NB4 (cell line): ENCODE measurements around the gene SLC6A2.

Source experiments
- CTCF ChIP-seq: IDR thresholded peaks from one replicate; pipeline ENCODE4 v1.5.1; 2012; ENCODE audit warnings: low read depth, low read length
- MAX ChIP-seq: IDR thresholded peaks from 2 replicates; pipeline ENCODE4 v1.6.1; 2011; ENCODE audit warnings: low read depth, low read length
- MYC ChIP-seq: IDR thresholded peaks from 2 replicates; pipeline ENCODE4 v1.6.1; 2011; ENCODE audit warnings: low read depth, low read length
- POLR2A ChIP-seq: IDR thresholded peaks from 2 replicates; pipeline ENCODE4 v1.6.1; 2011; ENCODE audit warnings: mild to moderate bottlenecking; ENCODE audit not compliant: insufficient read length; ENCODE audit errors: extremely low read depth

DNA sequence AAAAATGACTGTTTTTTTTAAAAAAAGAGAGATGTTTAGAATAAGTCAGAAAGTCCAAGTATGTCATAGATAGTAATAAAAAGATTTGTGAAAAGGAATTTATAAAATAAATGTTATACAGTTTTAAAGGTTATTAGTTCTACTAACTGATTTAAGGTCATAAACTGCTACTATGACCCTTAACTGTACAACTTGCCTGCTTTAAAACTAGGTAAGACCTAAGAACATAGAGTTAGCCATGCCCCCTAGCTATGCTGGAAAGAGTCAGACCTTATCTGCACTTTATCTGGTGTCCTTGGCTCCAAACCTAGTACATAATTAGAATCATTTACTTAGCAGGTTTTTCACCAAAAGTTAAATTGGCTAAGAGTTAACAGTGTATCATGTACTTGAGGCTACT lies 23.5 kb upstream of the SLC6A2 start:
- TF ChIP-seq CTCF (no peak), MAX (no peak), POLR2A (no peak), MYC (no peak)
